Measurements from ENCODE around the gene NINJ2.

- TF ChIP-seq, protein P1, sequence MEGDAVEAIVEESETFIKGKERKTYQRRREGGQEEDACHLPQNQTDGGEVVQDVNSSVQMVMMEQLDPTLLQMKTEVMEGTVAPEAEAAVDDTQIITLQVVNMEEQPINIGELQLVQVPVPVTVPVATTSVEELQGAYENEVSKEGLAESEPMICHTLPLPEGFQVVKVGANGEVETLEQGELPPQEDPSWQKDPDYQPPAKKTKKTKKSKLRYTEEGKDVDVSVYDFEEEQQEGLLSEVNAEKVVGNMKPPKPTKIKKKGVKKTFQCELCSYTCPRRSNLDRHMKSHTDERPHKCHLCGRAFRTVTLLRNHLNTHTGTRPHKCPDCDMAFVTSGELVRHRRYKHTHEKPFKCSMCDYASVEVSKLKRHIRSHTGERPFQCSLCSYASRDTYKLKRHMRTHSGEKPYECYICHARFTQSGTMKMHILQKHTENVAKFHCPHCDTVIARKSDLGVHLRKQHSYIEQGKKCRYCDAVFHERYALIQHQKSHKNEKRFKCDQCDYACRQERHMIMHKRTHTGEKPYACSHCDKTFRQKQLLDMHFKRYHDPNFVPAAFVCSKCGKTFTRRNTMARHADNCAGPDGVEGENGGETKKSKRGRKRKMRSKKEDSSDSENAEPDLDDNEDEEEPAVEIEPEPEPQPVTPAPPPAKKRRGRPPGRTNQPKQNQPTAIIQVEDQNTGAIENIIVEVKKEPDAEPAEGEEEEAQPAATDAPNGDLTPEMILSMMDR (IDR thresholded peaks at IDR 0.05; ENCODE audit: low read depth, low read length), result no peak
- no peak for TF ChIP-seq EZH2phosphoT487 (IDR thresholded peaks at IDR 0.05; ENCODE audit: low read depth)
Measured at GRCh38 chr12:559906-560455, 103.3 kb downstream of the NINJ2 start.

Measured in OCI-LY3 (cell line).